Right lobe of liver (tissue), 6 donors: ENCODE measurements around the gene CAD. TPM values are rescaled to one million over a fixed set of nuclear protein-coding genes. Genes with fewer than 3 reads are reported as not detected.

Source experiments
- ATAC-seq, 4 donors: fragments of 200-7000 bp; cut with Tn5 transposase; one replicate each; pipeline ENCODE4 v1.9.1; 2020; ENCODE audit warnings: mild to moderate bottlenecking in 4 of 4, moderate library complexity in 4 of 4
- DNase-seq, 3 donors: peaks; one replicate each; pipeline ENCODE4 v3.0.0-alpha.2; 2020
- H3K27ac ChIP-seq, 3 donors: fragments of 200-600 bp; one replicate each; pipeline ENCODE4 v1.8.0; 2022
- H3K27me3 ChIP-seq, 2 donors: fragments of 200-600 bp; one replicate each; pipeline ENCODE4 v1.8.0; 2022
- H3K36me3 ChIP-seq, 4 donors: fragments of 200-600 bp; sonication (generic) in 1 of 4; one replicate each; pipeline versions ENCODE4 v1.5.1 to v1.8.0; 2017 to 2022; ENCODE audit warnings: control low read depth in 1 of 4
- H3K4me1 ChIP-seq, 4 donors: fragments of 200-600 bp; sonication (generic) in 1 of 4; one replicate each; pipeline versions ENCODE4 v1.5.1 to v1.8.0; 2017 to 2022; ENCODE audit warnings: control low read depth in 1 of 4
- H3K4me3 ChIP-seq, 3 donors: fragments of 200-600 bp; one replicate each; pipeline ENCODE4 v1.8.0; 2022
- H3K9me3 ChIP-seq, 4 donors: fragments of 200-600 bp; sonication (generic) in 1 of 4; one replicate each; pipeline versions ENCODE4 v1.5.1 to v1.8.0; 2017 to 2022; ENCODE audit warnings: control low read depth in 1 of 4
- POLR2A ChIP-seq: fragments of 450-650 bp; IDR thresholded peaks from one replicate; pipeline ENCODE4 v1.6.1; 2017; ENCODE audit warnings: antibody characterized with exemption, mild to moderate bottlenecking
- WGBS: methylation state at CpG from one replicate; pipeline ENCODE4 v1.1.6; 2018; ENCODE audit warnings: low coverage, low lambda C conversion rate; ENCODE audit not compliant: insufficient coverage; ENCODE audit errors: missing lambda C conversion rate; 5-methylcytosine and 5-hydroxymethylcytosine counted together
- intact Hi-C, 2 donors: fragments of 100-400 bp; cut with DNase I; formaldehyde crosslinking; loops; one replicate each; pipeline versions ENCODE4 v1.11.2 to v1.14.1; 2022
- total RNA-seq, 6 experiments: library from RNA; depleted of rRNA in 2 of 6; stranded (reverse); fragments of >200 nt in 2 of 6; fragmentation: NEBNext Ultra II Directional in 3 of 6; extraction: Animal tissue kit (Norgen Biotek cat#: 25700) in 3 of 6; gene quantifications; one replicate each; pipeline versions ENCODE4 v1.1.0 to v1.2.4, GENCODE V29; 2016 to 2023
- TF ChIP-seq, protein P1 (sequence below), 4 donors: fragments of 200-600 bp in 3 of 4; fragments of 450-650 bp in 1 of 4; IDR thresholded peaks; one replicate each; pipeline versions ENCODE4 v1.5.1 to v1.8.0; 2016 to 2022; ENCODE audit warnings: antibody characterized with exemption in 4 of 4, mild to moderate bottlenecking in 2 of 4
- donor health status: DM: no; HTN: yes; CAD: no.
- donor health status: DM: no; HTN: no; CAD: no.
- donor health status: DM: no; HTN: no; CAD: no.
- donor health status: DM: no; HTN: yes; CAD: no.
- donor health status: DM: no; HTN: yes; CAD: no.

Gene CAD
- total RNA-seq, 6 experiments from 2014 or later: 12.3 to 24.0 (median 16.3) TPM

DNA sequence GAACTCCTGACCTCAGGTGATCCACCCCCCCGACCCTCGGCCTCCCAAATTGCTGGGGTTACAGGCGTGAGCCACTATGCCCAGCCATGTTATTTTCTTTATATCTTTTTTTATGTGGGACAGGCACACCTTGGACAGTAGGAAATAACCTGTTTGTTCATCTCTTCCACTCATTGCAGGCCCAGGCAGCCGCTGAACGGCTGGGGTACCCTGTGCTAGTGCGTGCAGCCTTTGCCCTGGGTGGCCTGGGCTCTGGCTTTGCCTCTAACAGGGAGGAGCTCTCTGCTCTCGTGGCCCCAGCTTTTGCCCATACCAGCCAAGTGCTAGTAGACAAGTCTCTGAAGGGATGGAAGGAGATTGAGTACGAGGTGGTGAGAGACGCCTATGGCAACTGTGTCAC is 8.4 kb downstream of the CAD start:
- Histone ChIP-seq H3K4me1 (no peaks in the 10 kb centered on the region), H3K27me3 (no peaks in the 10 kb centered on the region), H3K4me3 (no peak overlapping the region), H3K9me3 (no peaks in the 10 kb centered on the region), H3K27ac (no peak overlapping the region), H3K36me3 (peaks cover 2 to 82% (median 37%) of the 10 kb centered on the region in 4 donors)
- ATAC-seq (peak in 1 of 4 donors; percentile 17), DNase-seq (no peak)
- intact Hi-C loops: no loop called here
- TF ChIP-seq, protein P1, sequence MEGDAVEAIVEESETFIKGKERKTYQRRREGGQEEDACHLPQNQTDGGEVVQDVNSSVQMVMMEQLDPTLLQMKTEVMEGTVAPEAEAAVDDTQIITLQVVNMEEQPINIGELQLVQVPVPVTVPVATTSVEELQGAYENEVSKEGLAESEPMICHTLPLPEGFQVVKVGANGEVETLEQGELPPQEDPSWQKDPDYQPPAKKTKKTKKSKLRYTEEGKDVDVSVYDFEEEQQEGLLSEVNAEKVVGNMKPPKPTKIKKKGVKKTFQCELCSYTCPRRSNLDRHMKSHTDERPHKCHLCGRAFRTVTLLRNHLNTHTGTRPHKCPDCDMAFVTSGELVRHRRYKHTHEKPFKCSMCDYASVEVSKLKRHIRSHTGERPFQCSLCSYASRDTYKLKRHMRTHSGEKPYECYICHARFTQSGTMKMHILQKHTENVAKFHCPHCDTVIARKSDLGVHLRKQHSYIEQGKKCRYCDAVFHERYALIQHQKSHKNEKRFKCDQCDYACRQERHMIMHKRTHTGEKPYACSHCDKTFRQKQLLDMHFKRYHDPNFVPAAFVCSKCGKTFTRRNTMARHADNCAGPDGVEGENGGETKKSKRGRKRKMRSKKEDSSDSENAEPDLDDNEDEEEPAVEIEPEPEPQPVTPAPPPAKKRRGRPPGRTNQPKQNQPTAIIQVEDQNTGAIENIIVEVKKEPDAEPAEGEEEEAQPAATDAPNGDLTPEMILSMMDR (IDR thresholded peaks at IDR 0.05): no peak
- TF ChIP-seq POLR2A: no peak
- 89% methylated on average over 8 of the region's 9 CpGs for WGBS

DNA sequence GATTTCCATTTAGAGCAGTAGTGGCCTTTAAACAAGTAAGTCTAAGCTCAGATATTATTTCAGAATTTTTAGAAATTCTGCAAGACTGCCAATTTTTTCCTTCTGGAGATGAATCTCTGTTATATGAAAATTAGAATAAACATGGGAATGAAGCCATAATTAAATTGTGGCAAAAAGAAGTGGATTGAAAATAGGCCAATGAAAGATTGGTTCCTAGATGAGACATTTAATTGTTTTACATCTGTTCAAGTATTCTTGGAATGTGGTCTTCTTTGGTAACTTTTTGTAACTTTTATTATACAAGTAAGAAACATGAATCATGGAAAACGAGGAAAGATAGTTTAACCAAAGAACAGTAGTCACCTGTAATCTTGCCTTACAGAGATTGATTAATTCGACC is 10.3 kb downstream of the CAD start:
- no peak for ATAC-seq
- WGBS: 93% methylated on average over 2 of the region's 2 CpGs
- Histone ChIP-seq H3K9me3 (no peaks in the 10 kb centered on the region), H3K4me3 (no peak overlapping the region), H3K27me3 (no peaks in the 10 kb centered on the region), H3K27ac (no peak overlapping the region), H3K4me1 (no peaks in the 10 kb centered on the region), H3K36me3 (peaks cover 6 to 94% (median 40%) of the 10 kb centered on the region in 4 donors)
- no peak for TF ChIP-seq POLR2A
- TF ChIP-seq, protein P1 (IDR thresholded peaks at IDR 0.05): no peak
- no peak for DNase-seq
- intact Hi-C loops: no loop called here

DNA sequence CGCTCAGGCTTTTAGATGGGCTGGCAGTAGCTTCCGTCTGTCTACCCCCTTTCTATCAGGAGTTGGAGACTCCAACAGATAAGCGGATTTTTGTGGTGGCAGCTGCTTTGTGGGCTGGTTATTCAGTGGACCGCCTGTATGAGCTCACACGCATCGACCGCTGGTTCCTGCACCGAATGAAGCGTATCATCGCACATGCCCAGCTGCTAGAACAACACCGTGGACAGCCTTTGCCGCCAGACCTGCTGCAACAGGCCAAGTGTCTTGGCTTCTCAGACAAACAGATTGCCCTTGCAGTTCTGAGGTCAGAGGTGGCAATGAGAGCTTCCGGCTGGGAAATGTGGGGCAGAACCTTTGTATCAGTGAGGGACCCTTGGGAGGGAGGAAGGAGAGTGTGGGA is 14.8 kb downstream of the CAD start:
- TF ChIP-seq, protein P1 (IDR thresholded peaks at IDR 0.05): no peak
- no peak for TF ChIP-seq POLR2A
- Histone ChIP-seq H3K27me3 (no peaks in the 10 kb centered on the region), H3K36me3 (peaks cover 0 to 98% (median 43%) of the 10 kb centered on the region in 4 donors), H3K9me3 (no peaks in the 10 kb centered on the region), H3K27ac (no peak overlapping the region), H3K4me1 (no peaks in the 10 kb centered on the region), H3K4me3 (no peak overlapping the region)
- intact Hi-C loops: no loop called here
- WGBS: 91% methylated on average over 10 of the region's 13 CpGs
- DNase-seq (no peak), ATAC-seq (no peak)

DNA sequence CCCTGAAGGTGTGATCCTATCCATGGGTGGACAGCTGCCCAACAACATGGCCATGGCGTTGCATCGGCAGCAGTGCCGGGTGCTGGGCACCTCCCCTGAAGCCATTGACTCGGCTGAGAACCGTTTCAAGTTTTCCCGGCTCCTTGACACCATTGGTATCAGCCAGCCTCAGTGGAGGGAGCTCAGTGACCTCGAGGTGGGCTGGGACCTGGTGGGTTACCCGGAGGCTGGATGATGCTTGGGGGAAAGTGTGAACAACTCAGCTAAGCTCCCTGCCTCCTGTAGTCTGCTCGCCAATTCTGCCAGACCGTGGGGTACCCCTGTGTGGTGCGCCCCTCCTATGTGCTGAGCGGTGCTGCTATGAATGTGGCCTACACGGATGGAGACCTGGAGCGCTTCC is 16.2 kb downstream of the CAD start:
- no peaks in the 10 kb centered on the region for H3K4me1 ChIP-seq
- H3K27me3 ChIP-seq: no peaks in the 10 kb centered on the region
- intact Hi-C loops: no loop called here
- DNase-seq (no peak), ATAC-seq (no peak)
- H3K36me3 ChIP-seq: peaks cover 0 to 99% (median 51%) of the 10 kb centered on the region in 4 donors
- TF ChIP-seq, protein P1 (IDR thresholded peaks at IDR 0.05): no peak
- no peak for TF ChIP-seq POLR2A
- H3K9me3 ChIP-seq: no peaks in the 10 kb centered on the region
- no peak overlapping the region for H3K4me3 ChIP-seq
- WGBS: 85% methylated on average over 5 of the region's 14 CpGs
- H3K27ac ChIP-seq: no peak overlapping the region

DNA sequence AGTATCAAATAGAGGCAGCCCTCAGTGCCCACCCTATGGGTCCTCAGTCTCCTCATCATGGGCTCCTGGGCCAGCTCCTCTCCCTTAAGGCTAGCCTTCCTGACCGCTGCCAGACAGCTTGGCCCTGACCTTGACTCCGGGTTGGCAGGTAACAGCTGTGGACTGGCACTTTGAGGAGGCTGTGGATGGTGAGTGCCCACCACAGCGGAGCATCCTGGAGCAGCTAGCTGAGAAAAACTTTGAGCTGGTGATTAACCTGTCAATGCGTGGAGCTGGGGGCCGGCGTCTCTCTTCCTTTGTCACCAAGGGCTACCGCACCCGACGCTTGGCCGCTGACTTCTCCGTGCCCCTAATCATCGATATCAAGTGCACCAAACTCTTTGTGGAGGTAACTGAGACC is 19.0 kb downstream of the CAD start:
- no peak overlapping the region for H3K4me3 ChIP-seq
- TF ChIP-seq, protein P1 (IDR thresholded peaks at IDR 0.05): no peak
- no peak for TF ChIP-seq POLR2A
- no peaks in the 10 kb centered on the region for H3K27me3 ChIP-seq
- WGBS: 100% methylated on average over 5 of the region's 12 CpGs
- intact Hi-C loops: no loop called here
- H3K4me1 ChIP-seq: no peaks in the 10 kb centered on the region
- peaks cover 0 to 100% (median 56%) of the 10 kb centered on the region in 4 donors for H3K36me3 ChIP-seq
- DNase-seq: no peak
- H3K27ac ChIP-seq: no peak overlapping the region
- ATAC-seq: no peak
- no peaks in the 10 kb centered on the region for H3K9me3 ChIP-seq
